Neural progenitor cell (in vitro differentiated cells): Measurements from ENCODE around the gene C3orf20. TPM values are rescaled to one million over a fixed set of nuclear protein-coding genes. Genes with fewer than 3 reads are reported as not detected.

Source experiments
- DNase-seq: peaks from one replicate; pipeline ENCODE4 v3.0.0-alpha.2; 2016; ENCODE audit warnings: low spot score
- H2AFZ ChIP-seq: fragments of 200-600 bp; sonication (generic); replicated peaks from 2 replicates; pipeline ENCODE4 v1.6.1; 2016; ENCODE audit warnings: antibody characterized with exemption
- H3F3A ChIP-seq: fragments of 200-600 bp; sonication (generic); 2 replicates; pipeline ENCODE4 v1.6.1; 2016; ENCODE audit warnings: antibody characterized with exemption, low read depth
- H3K27ac ChIP-seq: fragments of 200-600 bp; sonication (generic); 2 replicates; pipeline ENCODE4 v1.5.1; 2016; ENCODE audit warnings: mild to moderate bottlenecking
- H3K27me3 ChIP-seq: fragments of 200-600 bp; sonication (generic); 2 replicates; pipeline ENCODE4 v1.6.1; 2016; ENCODE audit warnings: mild to moderate bottlenecking, moderate library complexity
- H3K36me3 ChIP-seq: fragments of 200-600 bp; sonication (generic); 2 replicates; pipeline ENCODE4 v1.5.1; 2016
- H3K4me1 ChIP-seq: fragments of 200-600 bp; sonication (generic); 2 replicates; pipeline ENCODE4 v1.6.1; 2016; ENCODE audit warnings: mixed run types
- H3K4me2 ChIP-seq: fragments of 200-600 bp; sonication (generic); 2 replicates; pipeline ENCODE4 v1.6.1; 2016
- H3K4me3 ChIP-seq: fragments of 200-600 bp; sonication (generic); 2 replicates; pipeline ENCODE4 v1.5.1; 2016
- H3K79me2 ChIP-seq: fragments of 200-600 bp; sonication (generic); 2 replicates; pipeline ENCODE4 v1.6.1; 2016; ENCODE audit warnings: low read depth
- H3K9ac ChIP-seq: fragments of 200-600 bp; sonication (generic); 2 replicates; pipeline ENCODE4 v1.6.1; 2016
- H3K9me3 ChIP-seq: fragments of 200-600 bp; sonication (generic); 2 replicates; pipeline ENCODE4 v1.5.1; 2016; ENCODE audit warnings: low read depth
- H4K20me1 ChIP-seq: fragments of 200-600 bp; sonication (generic); 2 replicates; pipeline ENCODE4 v1.6.1; 2016; ENCODE audit warnings: low read depth
- H3K27ac Mint-ChIP-seq: 3 replicates; pipeline ENCODE4 v1.8.0; 2021; ENCODE audit warnings: mixed read lengths
- H3K27me3 Mint-ChIP-seq: 2 replicates; pipeline ENCODE4 v1.8.0; 2022; ENCODE audit warnings: low read depth, mild to moderate bottlenecking, inconsistent platforms, moderate library complexity, mixed read lengths; ENCODE audit not compliant: insufficient read depth
- H3K36me3 Mint-ChIP-seq: 3 replicates; pipeline ENCODE4 v1.8.0; 2021; ENCODE audit warnings: mixed read lengths
- H3K4me1 Mint-ChIP-seq: 3 replicates; pipeline ENCODE4 v1.8.0; 2021; ENCODE audit warnings: mixed read lengths
- H3K4me3 Mint-ChIP-seq: 3 replicates; pipeline ENCODE4 v1.8.0; 2021; ENCODE audit warnings: mild to moderate bottlenecking, moderate library complexity, mixed read lengths
- H3K9me3 Mint-ChIP-seq: 3 replicates; pipeline ENCODE4 v1.8.0; 2020; ENCODE audit warnings: mixed read lengths
- CTCF ChIP-seq: fragments of 200-600 bp; sonication (generic); IDR thresholded peaks from 2 replicates; pipeline ENCODE4 v1.5.1; 2017; ENCODE audit warnings: antibody characterized with exemption, mild to moderate bottlenecking
- EZH2 ChIP-seq: fragments of 200-600 bp; sonication (generic); IDR thresholded peaks from 2 replicates; pipeline ENCODE4 v1.6.1; 2017; ENCODE audit warnings: antibody characterized with exemption, mild to moderate bottlenecking, moderate library complexity
- EZH2phosphoT487 ChIP-seq: fragments of 200-600 bp; sonication (generic); IDR thresholded peaks from 2 replicates; pipeline ENCODE4 v1.6.1; 2017; ENCODE audit warnings: antibody characterized with exemption
- total RNA-seq: library from RNA; depleted of rRNA; stranded (reverse); fragments of >200 nt; gene quantifications from 2 replicates; pipeline ENCODE4 v1.2.3, GENCODE V29; 2015; ENCODE audit warnings: low replicate concordance

The C3orf20 gene
- total RNA-seq, 1 donor from 2014 or later, result not detected

- Mint-ChIP-seq H3K4me1 (peaks cover 17% of the 10 kb centered on the region), H3K27ac (no peak overlapping the region), H3K9me3 (no peaks in the 10 kb centered on the region), H3K4me3 (no peak overlapping the region), H3K27me3 (peaks cover 7% of the 10 kb centered on the region), H3K36me3 (no peaks in the 10 kb centered on the region)
- Histone ChIP-seq H3K36me3 (no peaks in the 10 kb centered on the region), H3K79me2 (no peaks in the 10 kb centered on the region), H2AFZ (no peak overlapping the region), H3K9ac (no peak overlapping the region), H4K20me1 (no peaks in the 10 kb centered on the region), H3F3A (no peaks in the 10 kb centered on the region), H3K4me1 (no peaks in the 10 kb centered on the region), H3K4me3 (no peak overlapping the region), H3K4me2 (no peak overlapping the region), H3K27me3 (peaks cover 6% of the 10 kb centered on the region), H3K27ac (no peak overlapping the region), H3K9me3 (no peaks in the 10 kb centered on the region)
- no peak for DNase-seq
- no peak for TF ChIP-seq EZH2phosphoT487
- TF ChIP-seq CTCF, result no peak
- TF ChIP-seq EZH2, result no peak
Measured at GRCh38 chr3:14721126-14721864, 46.4 kb downstream of the C3orf20 start.

- no peak overlapping the region for H3K9ac ChIP-seq
- no peaks in the 10 kb centered on the region for H4K20me1 ChIP-seq
- H3K27ac Mint-ChIP-seq, result no peak overlapping the region
- no peaks in the 10 kb centered on the region for H3K79me2 ChIP-seq
- H3K4me1 ChIP-seq, result no peaks in the 10 kb centered on the region
- H3K4me1 Mint-ChIP-seq, result peaks cover 26% of the 10 kb centered on the region
- H3K9me3 ChIP-seq, result no peaks in the 10 kb centered on the region
- no peaks in the 10 kb centered on the region for H3K36me3 ChIP-seq
- H3K4me3 ChIP-seq, result no peak overlapping the region
- H3F3A ChIP-seq, result no peaks in the 10 kb centered on the region
- H3K4me2 ChIP-seq, result no peak overlapping the region
- no peak for DNase-seq
- H2AFZ ChIP-seq, result peak overlapping the region; percentile 38
- peaks cover 9% of the 10 kb centered on the region for H3K27me3 Mint-ChIP-seq
- H3K36me3 Mint-ChIP-seq, result no peaks in the 10 kb centered on the region
- TF ChIP-seq CTCF (no peak), EZH2 (no peak), EZH2phosphoT487 (no peak)
- H3K27me3 ChIP-seq, result no peaks in the 10 kb centered on the region
- H3K9me3 Mint-ChIP-seq, result no peaks in the 10 kb centered on the region
- H3K27ac ChIP-seq, result no peak overlapping the region
- no peak overlapping the region for H3K4me3 Mint-ChIP-seq
Measured at GRCh38 chr3:14725013-14725412, 50.1 kb downstream of the C3orf20 start.

- Histone ChIP-seq H3K9me3 (no peaks in the 10 kb centered on the region), H3K9ac (no peak overlapping the region), H3K79me2 (no peaks in the 10 kb centered on the region), H3K4me1 (no peaks in the 10 kb centered on the region), H3K27me3 (no peaks in the 10 kb centered on the region), H4K20me1 (no peaks in the 10 kb centered on the region), H3K4me2 (no peak overlapping the region), H3F3A (no peaks in the 10 kb centered on the region), H3K4me3 (no peak overlapping the region), H3K27ac (no peak overlapping the region), H3K36me3 (no peaks in the 10 kb centered on the region), H2AFZ (peak overlapping the region; percentile 38)
- Mint-ChIP-seq H3K36me3 (no peaks in the 10 kb centered on the region), H3K9me3 (no peaks in the 10 kb centered on the region), H3K4me1 (peaks cover 26% of the 10 kb centered on the region), H3K27ac (peak overlapping the region; percentile 35), H3K27me3 (peaks cover 6% of the 10 kb centered on the region), H3K4me3 (no peak overlapping the region)
- DNase-seq, result no peak
- TF ChIP-seq EZH2phosphoT487, result no peak
- no peak for TF ChIP-seq CTCF
Measured at GRCh38 chr3:14725564-14726440, 50.9 kb downstream of the C3orf20 start.
